ENCODE measurements around the gene MAP7D3. TPM values are rescaled to one million over a fixed set of nuclear protein-coding genes. Genes with fewer than 3 reads are reported as not detected.
A peak's percentile ranks its signal among the peaks of the same experiment; 100 is the strongest.

The MAP7D3 gene
- total and polyA plus RNA-seq, 2 of the 4 experiments (the other 2 are of a cell fraction): 10.0 to 23.8 TPM

DNA sequence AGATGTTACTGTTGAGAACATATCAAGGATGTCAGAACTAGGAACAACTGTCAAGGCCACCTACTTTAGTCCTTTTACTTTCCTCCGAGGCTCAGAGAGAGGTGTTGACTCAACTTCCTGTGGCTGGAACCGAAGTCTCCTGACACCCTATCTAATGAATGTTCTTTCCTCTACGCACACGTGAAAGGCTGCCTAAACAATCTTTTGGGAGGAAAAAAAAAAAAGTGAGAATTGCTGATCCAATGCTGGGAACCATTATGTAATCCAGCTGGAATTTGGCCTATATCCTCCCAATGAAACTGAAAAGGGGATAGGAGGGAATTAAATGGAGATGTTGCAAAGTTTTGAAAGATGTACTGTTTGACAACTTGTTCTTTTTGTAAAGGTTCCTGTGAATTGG, 8.3 kb upstream of the MAP7D3 start:
- no peak overlapping the region for H4K5ac ChIP-seq (ENCODE audit: low read depth, low read length)
- intact Hi-C loops (cut with micrococcal nuclease): loop anchor here (10.0 kb wide), 1 partner anchor 585 kb away; no protein-coding TSS in a partner anchor
- CTCF ChIA-PET: interaction anchor here (1.2 kb wide), 1 partner anchor 231 kb away, joined by 3 read pairs; no protein-coding TSS in a partner anchor
- H3K9me1 ChIP-seq (ENCODE audit: insufficient read depth, low read length): peaks cover 13% of the 10 kb centered on the region; the same call in 1 of the 2 replicates
- H3K4ac ChIP-seq (ENCODE audit: low read depth, low read length): peak overlapping the region; percentile 92; the same call in 1 of the 2 replicates
- H3K4me2 ChIP-seq (ENCODE audit: low read depth, low read length): 0 out of 2 replicates have a peak overlapping the region, but pooled peaks have one; percentile 44
- ATAC-seq (ENCODE audit: low read depth) (no peak), DNase-seq (peak; percentile 68)
- no peaks in the 10 kb centered on the region for H4K20me1 ChIP-seq (ENCODE audit: insufficient read depth, low read length)
- no peaks in the 10 kb centered on the region for H3K27me3 ChIP-seq (ENCODE audit: control insufficient read depth, insufficient read depth, low read length)
- H3K9ac ChIP-seq (ENCODE audit: low read depth, low read length): no peak overlapping the region
- no peak overlapping the region for H3K14ac ChIP-seq (replicated peaks; ENCODE audit: low read depth, low read length)
- dilution Hi-C loops (cut with HindIII; ENCODE audit: low sequenced_read_pairs, unreplicated experiment): no loop called here
- no peak overlapping the region for H2AK9ac ChIP-seq (replicated peaks; ENCODE audit: low read depth, low read length, poor library complexity)
- H3K18ac ChIP-seq (ENCODE audit: low read depth, low read length): no peak overlapping the region
- H2BK120ac ChIP-seq (ENCODE audit: low read depth, low read length): peak overlapping the region; percentile 84; the same call in 1 of the 2 replicates
- H2BK5ac ChIP-seq (ENCODE audit: low read depth, low read length, poor library complexity, severe bottlenecking): peak overlapping the region; percentile 28
- in situ Hi-C loops (cut with MboI; ENCODE audit: low sequenced_read_pairs): no loop called here
- no CpG with 5 or more reads among the region's 4 CpGs for WGBS, 2 experiments (ENCODE audit: extremely low coverage in 2 of 2, insufficient read length in 1 of 2)
- H2BK15ac ChIP-seq (ENCODE audit: low read depth, low read length): no peak overlapping the region
- no peak for TF ChIP-seq CEBPB (IDR thresholded peaks at IDR 0.05; ENCODE audit: low read depth, low read length)
- no peak for TF ChIP-seq RFX5 (IDR thresholded peaks at IDR 0.05; ENCODE audit: low read depth, low read length)
- no peak for TF ChIP-seq RCOR1 (IDR thresholded peaks at IDR 0.05; ENCODE audit: insufficient replicate concordance, low read length)
- TF ChIP-seq, protein P1, sequence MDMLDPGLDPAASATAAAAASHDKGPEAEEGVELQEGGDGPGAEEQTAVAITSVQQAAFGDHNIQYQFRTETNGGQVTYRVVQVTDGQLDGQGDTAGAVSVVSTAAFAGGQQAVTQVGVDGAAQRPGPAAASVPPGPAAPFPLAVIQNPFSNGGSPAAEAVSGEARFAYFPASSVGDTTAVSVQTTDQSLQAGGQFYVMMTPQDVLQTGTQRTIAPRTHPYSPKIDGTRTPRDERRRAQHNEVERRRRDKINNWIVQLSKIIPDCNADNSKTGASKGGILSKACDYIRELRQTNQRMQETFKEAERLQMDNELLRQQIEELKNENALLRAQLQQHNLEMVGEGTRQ (IDR thresholded peaks at IDR 0.05; ENCODE audit: low read depth, low read length): no peak
- no peak for TF ChIP-seq MAZ (IDR thresholded peaks at IDR 0.05; ENCODE audit: borderline replicate concordance, low read depth, low read length)
- TF ChIP-seq ELK1 (IDR thresholded peaks at IDR 0.05; ENCODE audit: borderline replicate concordance, low read depth, low read length): no peak
- TF ChIP-seq MAFK (IDR thresholded peaks at IDR 0.05; ENCODE audit: low read depth, low read length): 0 out of 2 replicates have a peak, but pooled peaks have one; percentile 34
- TF ChIP-seq BHLHE40 (IDR thresholded peaks at IDR 0.05; ENCODE audit: low read depth, low read length): peak; percentile 86
- no peak for TF ChIP-seq MXI1 (IDR thresholded peaks at IDR 0.05; ENCODE audit: borderline replicate concordance, low read depth, low read length)
- TF ChIP-seq, protein P2, sequence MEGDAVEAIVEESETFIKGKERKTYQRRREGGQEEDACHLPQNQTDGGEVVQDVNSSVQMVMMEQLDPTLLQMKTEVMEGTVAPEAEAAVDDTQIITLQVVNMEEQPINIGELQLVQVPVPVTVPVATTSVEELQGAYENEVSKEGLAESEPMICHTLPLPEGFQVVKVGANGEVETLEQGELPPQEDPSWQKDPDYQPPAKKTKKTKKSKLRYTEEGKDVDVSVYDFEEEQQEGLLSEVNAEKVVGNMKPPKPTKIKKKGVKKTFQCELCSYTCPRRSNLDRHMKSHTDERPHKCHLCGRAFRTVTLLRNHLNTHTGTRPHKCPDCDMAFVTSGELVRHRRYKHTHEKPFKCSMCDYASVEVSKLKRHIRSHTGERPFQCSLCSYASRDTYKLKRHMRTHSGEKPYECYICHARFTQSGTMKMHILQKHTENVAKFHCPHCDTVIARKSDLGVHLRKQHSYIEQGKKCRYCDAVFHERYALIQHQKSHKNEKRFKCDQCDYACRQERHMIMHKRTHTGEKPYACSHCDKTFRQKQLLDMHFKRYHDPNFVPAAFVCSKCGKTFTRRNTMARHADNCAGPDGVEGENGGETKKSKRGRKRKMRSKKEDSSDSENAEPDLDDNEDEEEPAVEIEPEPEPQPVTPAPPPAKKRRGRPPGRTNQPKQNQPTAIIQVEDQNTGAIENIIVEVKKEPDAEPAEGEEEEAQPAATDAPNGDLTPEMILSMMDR (conservative IDR thresholded peaks at IDR 0.05; ENCODE audit: low read depth, low read length): no peak
- H3K23ac ChIP-seq (ENCODE audit: low read depth, low read length): no peak overlapping the region
- no peak overlapping the region for H2BK20ac ChIP-seq (ENCODE audit: low read depth, low read length)
- no peak overlapping the region for H3K56ac ChIP-seq (ENCODE audit: extremely low read depth, insufficient read depth, low read length)
- no peaks in the 10 kb centered on the region for H3K9me3 ChIP-seq (ENCODE audit: control insufficient read depth, insufficient read depth, low read length)
- H2AFZ ChIP-seq (replicated peaks; ENCODE audit: low read length, poor library complexity): no peak overlapping the region
- peak overlapping the region; percentile 68 for H3K27ac ChIP-seq (ENCODE audit: insufficient read depth, low read length)
- H4K8ac ChIP-seq (ENCODE audit: low read depth in 2 of 2, low read length in 2 of 2): no peak overlapping the region; a peak in 1 of 4 replicates
- BruUV-seq (replicated peaks): no TSS peak
- no peak overlapping the region for H3K4me3 ChIP-seq (ENCODE audit: insufficient read depth, low read depth, low read length)
- H4K91ac ChIP-seq (ENCODE audit: insufficient read depth, low read depth, low read length): no peak overlapping the region
- POLR2A ChIA-PET (ENCODE audit: unreplicated experiment): no interaction called here
- 0 out of 2 replicates have a peak overlapping the region, but pooled peaks have one; percentile 88 for H2AK5ac ChIP-seq (ENCODE audit: low read depth, low read length)
- H3K4me1 ChIP-seq (ENCODE audit: control insufficient read depth, insufficient read depth, low read length): peaks cover 14% of the 10 kb centered on the region
- H3K79me1 ChIP-seq (ENCODE audit: low read depth in 1 of 2, low read length in 2 of 2): no peaks in the 10 kb centered on the region
- no peaks in the 10 kb centered on the region for H3K36me3 ChIP-seq (ENCODE audit: control insufficient read depth, insufficient read depth, low read length)
